T-cell (primary cell): ENCODE results near the gene NAIF1. TPM values are rescaled to one million over a fixed set of nuclear protein-coding genes. Genes with fewer than 3 reads are reported as not detected.

Experiments used
- ATAC-seq, 4 experiments: fragments of 200-7000 bp in 3 of 4; fragments of 150-1000 bp in 1 of 4; cut with Tn5 transposase; replicated peaks in 1 of 4; 1 replicate in 3 of 4; 2 replicates in 1 of 4; pipeline ENCODE4 v1.10.0; 2021; ENCODE audit warnings: moderate library complexity in 3 of 4, mild to moderate bottlenecking in 2 of 4, moderate number of reproducible peaks in 1 of 4
- CTCF ChIA-PET, 2 donors: fragments of 300-600 bp; sonication (Branson Sonifier 250); formaldehyde crosslinking; loops; one replicate each; lab custom pipeline; 2022; ENCODE audit warnings: antibody characterized with exemption in 2 of 2; lab: Charles Lee
- POLR2A ChIA-PET, 2 donors: fragments of 300-600 bp; sonication (Branson Sonifier 250); formaldehyde crosslinking; loops; one replicate each; lab custom pipeline; 2022; ENCODE audit warnings: antibody characterized with exemption in 2 of 2; lab: Charles Lee
- DNase-seq, 35 experiments: peaks; one replicate each; pipeline versions ENCODE4 v3.0.0 to v3.0.0-alpha.2; 2013 to 2023
- H3K27ac ChIP-seq: one replicate; pipeline ENCODE4 v1.5.1; 2013; ENCODE audit warnings: low read length
- H3K27me3 ChIP-seq, 2 experiments: replicated peaks in 1 of 2; 1 replicate in 1 of 2; 2 replicates in 1 of 2; pipeline versions ENCODE4 v1.6.1 to v1.7.0; 2013; ENCODE audit warnings: low read length in 1 of 2, mixed read lengths in 1 of 2; ENCODE audit not compliant: control insufficient read depth in 2 of 2, insufficient read depth in 2 of 2; ENCODE audit errors: extremely low read depth in 1 of 2
- H3K36me3 ChIP-seq, 2 donors: 1 replicate in 1 of 2; 2 replicates in 1 of 2; pipeline versions ENCODE4 v1.6.1 to v1.7.0; 2013; ENCODE audit warnings: low read length in 1 of 2; ENCODE audit not compliant: control insufficient read depth in 2 of 2, insufficient read depth in 1 of 2; ENCODE audit errors: extremely low read depth in 1 of 2
- H3K4me1 ChIP-seq, 2 experiments: 1 replicate in 1 of 2; 2 replicates in 1 of 2; pipeline versions ENCODE4 v1.6.1 to v1.7.0; 2013; ENCODE audit warnings: low read length in 2 of 2, mixed read lengths in 1 of 2; ENCODE audit not compliant: insufficient read depth in 2 of 2, control insufficient read depth in 1 of 2; ENCODE audit errors: extremely low read depth in 1 of 2
- H3K4me3 ChIP-seq, 2 donors: 1 replicate in 1 of 2; 2 replicates in 1 of 2; pipeline versions ENCODE4 v1.5.1 to v1.7.0; 2013; ENCODE audit warnings: mild to moderate bottlenecking in 2 of 2, low read length in 1 of 2, moderate library complexity in 1 of 2; ENCODE audit not compliant: control insufficient read depth in 1 of 2; ENCODE audit errors: extremely low read depth in 1 of 2
- H3K9me3 ChIP-seq: 2 replicates; pipeline ENCODE4 v1.7.0; 2013
- H3K27ac Mint-ChIP-seq, 2 donors: one replicate each; pipeline ENCODE4 v1.8.0; 2020 to 2021; ENCODE audit warnings: mild to moderate bottlenecking in 2 of 2, mixed read lengths in 2 of 2
- H3K27me3 Mint-ChIP-seq, 2 donors: one replicate each; pipeline ENCODE4 v1.8.0; 2021 to 2022; ENCODE audit warnings: mixed read lengths in 2 of 2
- H3K36me3 Mint-ChIP-seq: one replicate; pipeline ENCODE4 v1.8.0; 2021; ENCODE audit warnings: mixed read lengths
- H3K4me1 Mint-ChIP-seq, 3 donors: one replicate each; pipeline ENCODE4 v1.8.0; 2020 to 2022; ENCODE audit warnings: mixed read lengths in 3 of 3, mild to moderate bottlenecking in 1 of 3
- H3K4me3 Mint-ChIP-seq, 3 donors: one replicate each; pipeline ENCODE4 v1.8.0; 2020 to 2022; ENCODE audit warnings: mild to moderate bottlenecking in 3 of 3, mixed read lengths in 3 of 3, moderate library complexity in 3 of 3
- H3K9me3 Mint-ChIP-seq, 3 donors: one replicate each; pipeline ENCODE4 v1.8.0; 2020 to 2022; ENCODE audit warnings: mixed read lengths in 3 of 3
- WGBS: methylation state at CpG from one replicate; pipeline ENCODE4 v1.1.5; 2013; ENCODE audit warnings: missing lambda C conversion rate; ENCODE audit not compliant: insufficient coverage; 5-methylcytosine and 5-hydroxymethylcytosine counted together
- total RNA-seq, 35 experiments: library from RNA in 6 of 35; stranded (reverse) in 6 of 35; fragments of 120-200 nt in 1 of 35; gene quantifications; one replicate each; pipeline versions ENCODE4 v1.2.1 to v1.2.4 and lab custom pipeline; 2013 to 2026

The NAIF1 gene
- total RNA-seq (10 to 100 TPM; 11.6 to 14.9 (median 13.8) TPM), total RNA-seq (lab: John Stamatoyannopoulos, UW) (6.8 to 27.4 (median 16.2) reads per million in 29 experiments)
- total RNA-seq (2013), result 13.9 TPM

- Mint-ChIP-seq H3K9me3 (no peaks in the 10 kb centered on the region), H3K4me1 (peaks cover 34 to 68% (median 57%) of the 10 kb centered on the region in 3 donors), H3K4me3 (peak within 1 kb of the TSS in 2 of 3 donors; percentile 74 to 97), H3K27ac (peak within 1 kb of the TSS in 1 of 2 donors; percentile 84), H3K36me3 (peaks cover 5% of the 10 kb centered on the region), H3K27me3 (no peaks in the 10 kb centered on the region)
- ChIA-PET POLR2A (interaction anchor here (0.6 to 1.0 kb wide), 3 partner anchors 27 to 1375 kb away, joined by 3 to 4 read pairs (median 3); no protein-coding TSS in a partner anchor), CTCF (interaction anchor here in 1 of 2 donors (0.6 to 1.5 kb wide), 5 partner anchors 26 to 282 kb away, joined by 3 to 5 read pairs (median 3); no protein-coding TSS in a partner anchor)
- peak; percentile 72 to 76 (median 74) for ATAC-seq
- H3K4me3 ChIP-seq, result peak within 1 kb of the TSS; percentile 70 to 98
- peak; percentile 89 to 98 (median 95) for DNase-seq
- no peaks in the 10 kb centered on the region for H3K27me3 ChIP-seq
- no peaks in the 10 kb centered on the region for H3K9me3 ChIP-seq
- peaks cover 32 to 78% of the 10 kb centered on the region in 2 experiments for H3K4me1 ChIP-seq
- 39% methylated on average over 46 of the region's 54 CpGs for WGBS
- peaks cover 0 to 12% of the 10 kb centered on the region in 2 donors for H3K36me3 ChIP-seq
- peak within 1 kb of the TSS; percentile 91 for H3K27ac ChIP-seq
These were observed at the start of gene NAIF1 for GRCh38 chr9:128066713-128067644. NAIF1 (minus strand) TSS chr9:128067320; CDS start chr9:128067101, 219 bp downstream.

GRCh38 chr9:128116104-128117083 is 49.3 kb upstream of the NAIF1 start:
- DNase-seq, result no peak
- H3K27ac ChIP-seq, result no peak overlapping the region

GRCh38 chr9:128115187-128116103 is 48.3 kb upstream of the NAIF1 start:
- peaks cover 6 to 9% of the 10 kb centered on the region in 2 donors for H3K36me3 ChIP-seq
- CTCF ChIA-PET, result interaction anchor here (1.0 kb wide), 2 partner anchors 48 to 84 kb away, joined by 3 read pairs; partner anchors contain the start of genes NAIF1 (in 1 of the 2) and SLC25A25 (in 1 of the 2)
- no peaks in the 10 kb centered on the region for H3K27me3 ChIP-seq
- 82% methylated on average over 24 of the region's 26 CpGs for WGBS
- Mint-ChIP-seq H3K27ac (peak overlapping the region in 1 of 2 donors; percentile 36), H3K27me3 (no peaks in the 10 kb centered on the region), H3K36me3 (peaks cover 13% of the 10 kb centered on the region), H3K4me3 (no peak overlapping the region), H3K4me1 (peaks cover 7 to 15% (median 11%) of the 10 kb centered on the region in 3 donors), H3K9me3 (no peaks in the 10 kb centered on the region)
- ATAC-seq (no peak), DNase-seq (peak in 1 of 35 experiments; percentile 48)
- peaks cover 0 to 15% of the 10 kb centered on the region in 2 experiments for H3K4me1 ChIP-seq
- POLR2A ChIA-PET, result no interaction called here
- no peak overlapping the region for H3K4me3 ChIP-seq
- H3K9me3 ChIP-seq, result no peaks in the 10 kb centered on the region
- no peak overlapping the region for H3K27ac ChIP-seq

More at GRCh38 chr9:128116104-128117083, 49.3 kb upstream of the NAIF1 start:
- no peak for ATAC-seq
- Mint-ChIP-seq H3K36me3 (peaks cover 11% of the 10 kb centered on the region), H3K27ac (peak overlapping the region in 1 of 2 donors; percentile 36), H3K4me3 (no peak overlapping the region), H3K4me1 (peaks cover 7 to 15% (median 11%) of the 10 kb centered on the region in 3 donors), H3K9me3 (no peaks in the 10 kb centered on the region), H3K27me3 (no peaks in the 10 kb centered on the region)
- CTCF ChIA-PET, result interaction anchor here (1.0 kb wide), 2 partner anchors 49 to 85 kb away, joined by 3 read pairs; partner anchors contain the start of genes NAIF1 (in 1 of the 2) and SLC25A25 (in 1 of the 2)
- Histone ChIP-seq H3K4me1 (peaks cover 0 to 15% of the 10 kb centered on the region in 2 experiments), H3K36me3 (peaks cover 6 to 15% of the 10 kb centered on the region in 2 donors), H3K4me3 (no peak overlapping the region), H3K9me3 (no peaks in the 10 kb centered on the region), H3K27me3 (no peaks in the 10 kb centered on the region)
- POLR2A ChIA-PET, result no interaction called here
- WGBS, result 96% methylated on average over 8 of the region's 16 CpGs

DNA sequence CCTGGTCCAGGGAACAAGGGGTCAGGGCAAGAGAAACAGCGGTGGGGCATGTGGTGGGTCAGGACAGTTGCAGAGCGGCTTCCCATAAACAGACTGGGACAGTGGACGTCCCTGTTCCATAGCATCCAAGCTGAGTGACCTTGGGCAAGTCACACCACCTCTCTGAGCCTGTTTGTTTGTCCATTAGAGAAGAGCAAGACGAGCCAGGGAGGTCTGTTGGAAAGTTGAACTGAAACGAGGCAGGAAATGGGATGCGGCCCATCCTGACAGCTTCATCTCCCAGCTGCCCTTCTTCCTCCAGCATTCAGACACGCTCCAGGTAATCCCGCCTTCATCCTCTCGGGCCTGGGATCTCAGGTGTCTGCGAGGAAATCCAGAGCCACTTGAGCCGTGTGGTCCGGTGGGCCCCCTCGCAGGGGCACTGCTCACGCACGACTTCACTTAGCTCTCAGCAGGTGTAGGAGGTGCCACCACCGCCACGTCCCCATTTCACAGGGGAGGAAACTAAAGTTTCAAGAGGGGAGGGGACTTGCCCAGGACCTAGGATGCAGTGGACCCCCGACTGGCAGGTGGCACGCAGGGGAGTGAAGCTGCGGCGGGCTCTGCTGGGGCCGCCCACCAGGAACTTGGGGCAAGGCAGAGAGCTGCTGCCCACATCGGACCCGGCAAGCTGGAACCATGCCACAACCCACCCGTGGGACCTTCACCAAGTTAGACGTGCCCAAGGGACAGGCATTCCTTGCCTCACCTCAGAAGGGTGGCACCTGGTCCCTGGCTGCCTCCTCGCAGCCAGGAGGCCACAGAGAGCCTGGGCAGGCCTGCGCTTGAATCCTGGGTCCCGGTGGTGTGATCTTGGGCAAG is 47.4 kb upstream of the NAIF1 start:
- no peak overlapping the region for H3K4me3 Mint-ChIP-seq

More for the DNA sequence above, 47.4 kb upstream of the NAIF1 start:
- whole genome bisulfite sequencing, result 93% methylated on average over 23 of the region's 29 CpGs
- Mint-ChIP-seq H3K4me1 (peaks cover 9 to 15% (median 13%) of the 10 kb centered on the region in 3 donors), H3K36me3 (peaks cover 17% of the 10 kb centered on the region), H3K27ac (no peak overlapping the region), H3K27me3 (no peaks in the 10 kb centered on the region), H3K9me3 (no peaks in the 10 kb centered on the region)
- Histone ChIP-seq H3K27me3 (no peaks in the 10 kb centered on the region), H3K9me3 (no peaks in the 10 kb centered on the region), H3K36me3 (peaks cover 6 to 13% of the 10 kb centered on the region in 2 donors), H3K4me1 (peaks cover 0 to 15% of the 10 kb centered on the region in 2 experiments), H3K4me3 (no peak overlapping the region), H3K27ac (no peak overlapping the region)
- no peak for ATAC-seq
- CTCF ChIA-PET, result no interaction called here
- DNase-seq, result no peak
- POLR2A ChIA-PET, result no interaction called here
